ENCODE data around the gene RALGAPA1. TPM values are rescaled to one million over a fixed set of nuclear protein-coding genes. Genes with fewer than 3 reads are reported as not detected.

RALGAPA1 gene
- 21.6 and 27.4 TPM in 2 replicates for total RNA-seq

GRCh38 chr14:35808638-35809563 is at the start of gene RALGAPA1:
RALGAPA1 (minus strand) TSS chr14:35809295; CDS start chr14:35808835, 460 bp downstream.

GRCh38 chr14:35826218-35826951 is 17.3 kb upstream of the RALGAPA1 start, which contains the start of gene BRMS1L:
BRMS1L (plus strand) TSS chr14:35826338; CDS start chr14:35826517, 179 bp downstream.

GRCh38 chr14:35533357-35534207 is 275.5 kb downstream of the RALGAPA1 start, which contains the start of gene INSM2:
INSM2 (plus strand) TSS chr14:35534164; CDS start chr14:35534253, 89 bp downstream.

Other genes starting within 250 kb of the RALGAPA1 start
- gene BRMS1L, start 17.0 kb upstream of the RALGAPA1 start, total RNA-seq = 3.6 and 3.9 TPM in 2 replicates

All from bronchial smooth muscle cell (primary cell).